Psoas muscle (tissue), 8 donors: ENCODE measurements around the gene RASSF5. TPM values are rescaled to one million over a fixed set of nuclear protein-coding genes. Genes with fewer than 3 reads are reported as not detected.

Source experiments
- ATAC-seq, 4 donors: fragments of 200-7000 bp; cut with Tn5 transposase; one replicate each; pipeline ENCODE4 v1.9.1; 2020; ENCODE audit warnings: moderate library complexity in 3 of 4, mild to moderate bottlenecking in 2 of 4
- DNase-seq, 2 donors: peaks; one replicate each; pipeline ENCODE4 v3.0.0-alpha.2; 2020
- H3K27ac ChIP-seq: fragments of 200-600 bp; one replicate; pipeline ENCODE4 v1.8.0; 2022
- H3K27me3 ChIP-seq, 3 donors: fragments of 200-600 bp in 1 of 3; one replicate each; pipeline versions ENCODE4 v1.6.1 to v1.8.0; 2013 to 2022; ENCODE audit warnings: low read length in 2 of 3, mild to moderate bottlenecking in 2 of 3, moderate library complexity in 1 of 3; ENCODE audit not compliant: insufficient read depth in 3 of 3
- H3K36me3 ChIP-seq, 2 donors: fragments of 200-600 bp in 1 of 2; one replicate each; pipeline versions ENCODE4 v1.6.1 to v1.8.0; 2013 to 2022; ENCODE audit warnings: low read depth in 1 of 2, mild to moderate bottlenecking in 1 of 2, moderate library complexity in 1 of 2; ENCODE audit not compliant: insufficient read depth in 1 of 2
- H3K4me1 ChIP-seq: fragments of 200-600 bp; one replicate; pipeline ENCODE4 v1.8.0; 2022
- H3K4me3 ChIP-seq: fragments of 200-600 bp; one replicate; pipeline ENCODE4 v1.8.0; 2022; ENCODE audit warnings: mild to moderate bottlenecking
- H3K9me3 ChIP-seq: fragments of 200-600 bp; one replicate; pipeline ENCODE4 v1.8.0; 2022
- CTCF ChIP-seq: fragments of 200-600 bp; IDR thresholded peaks from one replicate; pipeline ENCODE4 v1.8.0; 2022; ENCODE audit warnings: antibody characterized with exemption
- WGBS, 3 donors: extraction: QIAGEN DNeasy Blood & Tissue Kit; methylation state at CpG; one replicate each; pipeline versions ENCODE4 v1.1.6 to v1.1.7; 2013; 5-methylcytosine and 5-hydroxymethylcytosine counted together
- intact Hi-C, 2 donors: fragments of 100-400 bp; cut with DNase I; formaldehyde crosslinking; loops; one replicate each; pipeline versions ENCODE4 v1.11.0 to v1.14.2; 2022
- polyA plus RNA-seq, 3 donors: library from polyadenylated mRNA; stranded (reverse); fragments of 200-250 nt; gene quantifications; one replicate each; pipeline ENCODE4 v1.2.3, GENCODE V29; 2013
- total RNA-seq, 4 donors: library from RNA; stranded (reverse); fragmentation: NEBNext Ultra II Directional in 2 of 4; extraction: Animal tissue kit (Norgen Biotek cat#: 25700) in 2 of 4; gene quantifications; one replicate each; pipeline versions ENCODE4 v1.2.1 to v1.2.4, GENCODE V29; 2021 to 2023
- donor health status: healthy with polysubstance abuse.
- donor health status: DM: no; HTN: no; CAD: no; lungs with moderate emphysema.
- donor health status: Bipolar disorder and iron deficiency.
- donor health status: healthy.
- donor health status: DM: yes; HTN: yes; CAD: no.
- donor health status: DM: no; HTN: no; CAD: no.
- donor health status: DM: no; HTN: no; CAD: no.
- donor health status: DM: yes; HTN: yes; CAD: no.

RASSF5 gene
- total and polyA plus RNA-seq, 7 donors, result 1.1 to 14.6 (median 1.9) TPM

- TF ChIP-seq CTCF, result no peak
- intact Hi-C loops, result no loop called here
Observed at GRCh38 chr1:206532368-206532767, 25.0 kb downstream of the RASSF5 start.

GRCh38 chr1:206534552-206534951 is 27.2 kb downstream of the RASSF5 start:
- ATAC-seq, result no peak
- TF ChIP-seq CTCF, result no peak
- 87 to 93% (median 92%) methylated on average over 3 of the region's 3 CpGs for WGBS, 3 donors
- H3K27ac ChIP-seq, result no peak overlapping the region
- no peaks in the 10 kb centered on the region for H3K4me1 ChIP-seq
- no peaks in the 10 kb centered on the region for H3K36me3 ChIP-seq
- no peaks in the 10 kb centered on the region for H3K27me3 ChIP-seq
- no peak for DNase-seq
- H3K4me3 ChIP-seq, result no peak overlapping the region
- H3K9me3 ChIP-seq, result no peaks in the 10 kb centered on the region
- intact Hi-C loops, result no loop called here

More at GRCh38 chr1:206532368-206532767, 25.0 kb downstream of the RASSF5 start:
- H3K4me1 ChIP-seq, result no peaks in the 10 kb centered on the region
- ATAC-seq (no peak), DNase-seq (no peak)
- no peak overlapping the region for H3K4me3 ChIP-seq
- H3K36me3 ChIP-seq, result no peaks in the 10 kb centered on the region
- H3K9me3 ChIP-seq, result no peaks in the 10 kb centered on the region
- WGBS, 3 donors, result 94 to 98% (median 96%) methylated on average over 7 of the region's 7 CpGs
- no peak overlapping the region for H3K27ac ChIP-seq
- H3K27me3 ChIP-seq, result no peaks in the 10 kb centered on the region

GRCh38 chr1:206535853-206536188 is 28.5 kb downstream of the RASSF5 start:
- Histone ChIP-seq H3K9me3 (no peaks in the 10 kb centered on the region), H3K36me3 (no peaks in the 10 kb centered on the region), H3K4me3 (no peak overlapping the region), H3K27me3 (no peaks in the 10 kb centered on the region), H3K27ac (no peak overlapping the region), H3K4me1 (no peaks in the 10 kb centered on the region)
- TF ChIP-seq CTCF, result no peak
- no peak for ATAC-seq
- WGBS, 3 donors, result 78 to 85% (median 80%) methylated on average over 6 of the region's 6 CpGs
- intact Hi-C loops, result no loop called here
- DNase-seq, result no peak

- intact Hi-C loops, result no loop called here
Observed at GRCh38 chr1:206537141-206537540, 29.8 kb downstream of the RASSF5 start.

More at GRCh38 chr1:206537141-206537540, 29.8 kb downstream of the RASSF5 start:
- Histone ChIP-seq H3K4me3 (no peak overlapping the region), H3K36me3 (no peaks in the 10 kb centered on the region), H3K27ac (no peak overlapping the region), H3K9me3 (no peaks in the 10 kb centered on the region), H3K27me3 (no peaks in the 10 kb centered on the region), H3K4me1 (no peaks in the 10 kb centered on the region)
- WGBS, 3 donors, result 71 to 89% (median 83%) methylated on average over 4 of the region's 4 CpGs
- no peak for DNase-seq
- no peak for TF ChIP-seq CTCF
- no peak for ATAC-seq
